IPS DF 6.9 (cell line): ENCODE data around the gene UQCC5.

Source experiments
- DNase-seq: peaks from one replicate; pipeline ENCODE4 v3.0.0-alpha.2; 2013; ENCODE audit warnings: low read depth, low spot score
- H3K27ac ChIP-seq: one replicate; pipeline ENCODE4 v1.5.1; 2013; ENCODE audit warnings: low read length, control low read depth
- H3K27me3 ChIP-seq: 2 replicates; pipeline ENCODE4 v1.6.1; 2013; ENCODE audit warnings: mild to moderate bottlenecking, low read length; ENCODE audit not compliant: control insufficient read depth, insufficient read depth
- H3K36me3 ChIP-seq: 2 replicates; pipeline ENCODE4 v1.6.1; 2013; ENCODE audit warnings: low read length; ENCODE audit not compliant: control insufficient read depth, insufficient read depth
- H3K4me1 ChIP-seq: 2 replicates; pipeline ENCODE4 v1.6.1; 2013; ENCODE audit warnings: low read length; ENCODE audit not compliant: control insufficient read depth, insufficient read depth
- H3K4me3 ChIP-seq: 2 replicates; pipeline ENCODE4 v1.5.1; 2013; ENCODE audit warnings: mild to moderate bottlenecking, low read length
- H3K9me3 ChIP-seq: 2 replicates; pipeline ENCODE4 v1.6.1; 2013; ENCODE audit warnings: low read length, inconsistent platforms; ENCODE audit not compliant: control insufficient read depth, insufficient read depth
- WGBS: extraction: QIAGEN DNeasy Blood & Tissue Kit; methylation state at CpG from one replicate; pipeline ENCODE4 v1.1.7; 2013; ENCODE audit warnings: mixed read lengths, missing lambda C conversion rate; ENCODE audit not compliant: insufficient read length, insufficient coverage; 5-methylcytosine and 5-hydroxymethylcytosine counted together

The UQCC5 gene

GRCh38 chr3:52528586-52529375 is 7.6 kb upstream of the UQCC5 start:
- WGBS, result no CpG with 5 or more reads among the region's 25 CpGs
- H3K27me3 ChIP-seq, result no peaks in the 10 kb centered on the region
- peaks cover 48% of the 10 kb centered on the region for H3K36me3 ChIP-seq
- no peak for DNase-seq
- no peak overlapping the region for H3K27ac ChIP-seq
- no peak overlapping the region for H3K4me3 ChIP-seq
- H3K9me3 ChIP-seq, result no peaks in the 10 kb centered on the region
- H3K4me1 ChIP-seq, result 0 out of 2 replicates have a peak, but pooled peaks cover 3% of the 10 kb centered on the region

GRCh38 chr3:52529376-52530333 is 6.8 kb upstream of the UQCC5 start:
- 0 out of 2 replicates have a peak, but pooled peaks cover 5% of the 10 kb centered on the region for H3K4me1 ChIP-seq
- H3K4me3 ChIP-seq, result no peak overlapping the region
- no peaks in the 10 kb centered on the region for H3K9me3 ChIP-seq
- no peaks in the 10 kb centered on the region for H3K27me3 ChIP-seq
- no peak for DNase-seq
- peaks cover 41% of the 10 kb centered on the region for H3K36me3 ChIP-seq
- no peak overlapping the region for H3K27ac ChIP-seq
- no CpG with 5 or more reads among the region's 12 CpGs for WGBS

GRCh38 chr3:52530918-52531826 is 5.2 kb upstream of the UQCC5 start:
- no peaks in the 10 kb centered on the region for H3K27me3 ChIP-seq
- peaks cover 29% of the 10 kb centered on the region for H3K36me3 ChIP-seq
- no peaks in the 10 kb centered on the region for H3K9me3 ChIP-seq
- no peak overlapping the region for H3K4me3 ChIP-seq
- 0 out of 2 replicates have a peak, but pooled peaks cover 7% of the 10 kb centered on the region for H3K4me1 ChIP-seq
- H3K27ac ChIP-seq, result no peak overlapping the region
- no CpG with 5 or more reads among the region's 10 CpGs for WGBS
- no peak for DNase-seq

GRCh38 chr3:52531860-52532516 is 4.4 kb upstream of the UQCC5 start:
- H3K36me3 ChIP-seq, result peaks cover 23% of the 10 kb centered on the region
- no peaks in the 10 kb centered on the region for H3K9me3 ChIP-seq
- no peak overlapping the region for H3K27ac ChIP-seq
- H3K27me3 ChIP-seq, result no peaks in the 10 kb centered on the region
- 0 out of 2 replicates have a peak, but pooled peaks cover 7% of the 10 kb centered on the region for H3K4me1 ChIP-seq
- DNase-seq, result no peak
- H3K4me3 ChIP-seq, result no peak overlapping the region
- WGBS, result no CpG with 5 or more reads among the region's 14 CpGs

DNA sequence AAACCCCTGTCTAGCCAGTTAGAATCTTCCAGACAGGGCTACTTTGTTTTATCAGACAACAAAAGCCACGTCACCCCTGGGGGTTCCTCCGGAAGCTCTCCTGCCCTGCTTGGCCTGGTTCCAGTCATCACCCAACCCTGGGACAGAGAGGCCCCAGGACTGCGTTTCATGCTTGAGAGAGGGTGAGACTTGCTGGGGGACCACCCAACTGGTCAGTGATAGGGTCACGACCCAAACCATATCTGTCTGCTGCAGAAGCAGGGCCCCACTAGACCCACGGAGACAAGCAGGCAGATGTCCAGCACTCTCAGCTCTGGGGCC is 3.9 kb upstream of the UQCC5 start:
- H3K4me1 ChIP-seq, result 0 out of 2 replicates have a peak, but pooled peaks cover 7% of the 10 kb centered on the region
- H3K27me3 ChIP-seq, result no peaks in the 10 kb centered on the region
- peak overlapping the region; percentile 87; the same call in 1 of the 2 replicates for H3K4me3 ChIP-seq
- no peak overlapping the region for H3K27ac ChIP-seq
- no peaks in the 10 kb centered on the region for H3K9me3 ChIP-seq
- WGBS, result no CpG with 5 or more reads among the region's 5 CpGs
- peaks cover 18% of the 10 kb centered on the region for H3K36me3 ChIP-seq
- no peak for DNase-seq

- Histone ChIP-seq H3K27me3 (no peaks in the 10 kb centered on the region), H3K27ac (no peak overlapping the region), H3K4me3 (peak overlapping the region; percentile 87), H3K36me3 (peaks cover 12% of the 10 kb centered on the region), H3K4me1 (0 out of 2 replicates have a peak, but pooled peaks cover 7% of the 10 kb centered on the region), H3K9me3 (no peaks in the 10 kb centered on the region)
- WGBS, result no CpG with 5 or more reads among the region's 78 CpGs
- DNase-seq, result no peak
Observed at GRCh38 chr3:52532838-52533622, 3.4 kb upstream of the UQCC5 start.

DNA sequence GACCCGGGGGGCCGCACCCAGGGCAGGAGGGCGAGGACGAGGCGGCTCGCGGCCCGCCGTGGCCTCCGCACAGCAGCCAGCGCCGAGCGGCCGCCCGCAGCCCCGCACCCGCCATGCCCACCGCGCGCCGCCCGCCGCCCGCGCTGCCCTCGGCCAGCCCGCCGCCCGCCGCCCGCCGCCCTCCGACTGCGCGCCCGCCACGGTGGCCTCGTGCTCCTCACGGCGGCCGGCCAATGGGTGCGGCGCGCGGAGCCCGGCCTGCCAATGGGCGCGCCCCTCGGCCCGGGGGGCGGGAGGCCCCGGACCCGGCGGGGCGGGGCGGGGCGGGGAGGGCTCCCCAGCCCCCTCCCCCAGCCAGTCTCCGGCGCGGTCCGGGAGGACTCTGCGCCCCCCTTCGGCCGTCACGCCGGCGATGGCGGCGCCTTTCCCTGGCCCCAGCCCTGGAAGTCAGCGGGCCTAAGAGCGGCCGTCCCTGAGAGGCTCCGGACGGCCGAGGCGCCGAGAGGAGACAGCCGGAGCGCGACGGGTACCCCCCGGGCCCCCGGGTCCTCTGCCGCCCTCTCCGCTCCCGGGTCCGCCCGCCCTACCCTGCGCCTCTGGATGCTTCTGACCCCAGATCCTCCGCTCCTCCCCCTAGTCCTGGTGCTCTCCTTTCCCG is 2.7 kb upstream of the UQCC5 start, which contains the start of gene NT5DC2:
Gene NT5DC2 (minus strand): TSS at position 235 of the 658 bp plus-strand sequence. CDS start 120 bp downstream, at position 115.
- peak within 1 kb of the TSS; percentile 87 for H3K4me3 ChIP-seq
- H3K9me3 ChIP-seq, result no peaks in the 10 kb centered on the region
- no peak for DNase-seq
- 0 out of 2 replicates have a peak, but pooled peaks cover 7% of the 10 kb centered on the region for H3K4me1 ChIP-seq
- no peak within 1 kb of the TSS for H3K27ac ChIP-seq
- peaks cover 5% of the 10 kb centered on the region for H3K36me3 ChIP-seq
- WGBS, result no CpG with 5 or more reads among the region's 91 CpGs
- no peaks in the 10 kb centered on the region for H3K27me3 ChIP-seq

- H3K27ac ChIP-seq, result no peak overlapping the region
- H3K27me3 ChIP-seq, result no peaks in the 10 kb centered on the region
- H3K9me3 ChIP-seq, result no peaks in the 10 kb centered on the region
- no peak for DNase-seq
- no CpG with 5 or more reads among the region's 57 CpGs for WGBS
- H3K36me3 ChIP-seq, result no peaks in the 10 kb centered on the region
- peak overlapping the region; percentile 63 for H3K4me3 ChIP-seq
- 0 out of 2 replicates have a peak, but pooled peaks cover 7% of the 10 kb centered on the region for H3K4me1 ChIP-seq
Observed at GRCh38 chr3:52534281-52535183, 1.9 kb upstream of the UQCC5 start.
